ENCODE results near the gene CCDC170.
"Not testable (repeated sequence)": the region's sequence is repeated elsewhere in the genome, so short reads cannot be mapped to it uniquely, and the experiment has no call there.

The CCDC170 gene

GRCh38 chr6:151544884-151545283 is 51.1 kb downstream of the CCDC170 start:
- not testable (repeated sequence) for DNase-seq (ENCODE audit: low spot score)

- no peak for DNase-seq (ENCODE audit: low spot score)
Measured at GRCh38 chr6:151546941-151547659, 53.3 kb downstream of the CCDC170 start.

DNA sequence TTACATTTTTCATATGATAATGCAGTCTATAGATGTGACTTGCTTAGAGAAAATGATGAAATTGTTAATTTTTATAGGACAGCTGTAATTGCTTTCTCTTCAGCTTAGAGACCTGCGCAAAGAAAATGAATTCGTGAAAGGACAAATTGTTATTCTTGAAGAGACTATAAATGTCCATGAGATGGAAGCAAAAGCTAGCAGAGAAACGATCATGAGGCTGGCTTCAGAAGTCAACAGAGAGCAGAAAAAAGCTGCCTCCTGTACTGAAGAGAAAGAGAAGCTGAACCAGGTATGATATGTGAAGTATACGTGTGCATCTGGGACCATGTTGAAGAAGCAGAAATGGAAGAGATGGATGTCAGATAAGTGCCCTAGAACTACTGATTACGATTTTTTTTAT is 54.4 kb downstream of the CCDC170 start:
- DNase-seq (ENCODE audit: low spot score): no peak

DNA sequence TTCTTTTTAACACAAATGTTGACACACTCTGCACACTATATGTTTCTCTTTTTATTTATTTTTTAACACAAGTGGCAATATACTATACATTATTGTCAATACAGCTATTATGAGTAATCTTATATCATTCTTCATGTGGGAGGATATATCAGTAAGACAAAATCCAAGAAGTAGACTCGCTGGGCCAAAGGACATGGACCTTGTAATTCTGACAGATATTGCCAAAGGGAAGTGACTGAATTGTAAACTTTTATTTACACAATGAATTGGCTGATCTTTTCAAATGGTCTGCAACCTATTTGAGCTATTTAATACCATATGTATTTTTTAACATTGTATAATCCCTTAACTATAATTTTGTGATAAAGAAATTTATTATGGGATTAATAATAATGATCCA is 56.0 kb downstream of the CCDC170 start:
- no peak for DNase-seq (ENCODE audit: low spot score)

GRCh38 chr6:151550618-151551017 is 56.8 kb downstream of the CCDC170 start:
- no peak for DNase-seq (ENCODE audit: low spot score)

GRCh38 chr6:151551223-151551857 is 57.5 kb downstream of the CCDC170 start:
- DNase-seq (ENCODE audit: low spot score): no peak

DNA sequence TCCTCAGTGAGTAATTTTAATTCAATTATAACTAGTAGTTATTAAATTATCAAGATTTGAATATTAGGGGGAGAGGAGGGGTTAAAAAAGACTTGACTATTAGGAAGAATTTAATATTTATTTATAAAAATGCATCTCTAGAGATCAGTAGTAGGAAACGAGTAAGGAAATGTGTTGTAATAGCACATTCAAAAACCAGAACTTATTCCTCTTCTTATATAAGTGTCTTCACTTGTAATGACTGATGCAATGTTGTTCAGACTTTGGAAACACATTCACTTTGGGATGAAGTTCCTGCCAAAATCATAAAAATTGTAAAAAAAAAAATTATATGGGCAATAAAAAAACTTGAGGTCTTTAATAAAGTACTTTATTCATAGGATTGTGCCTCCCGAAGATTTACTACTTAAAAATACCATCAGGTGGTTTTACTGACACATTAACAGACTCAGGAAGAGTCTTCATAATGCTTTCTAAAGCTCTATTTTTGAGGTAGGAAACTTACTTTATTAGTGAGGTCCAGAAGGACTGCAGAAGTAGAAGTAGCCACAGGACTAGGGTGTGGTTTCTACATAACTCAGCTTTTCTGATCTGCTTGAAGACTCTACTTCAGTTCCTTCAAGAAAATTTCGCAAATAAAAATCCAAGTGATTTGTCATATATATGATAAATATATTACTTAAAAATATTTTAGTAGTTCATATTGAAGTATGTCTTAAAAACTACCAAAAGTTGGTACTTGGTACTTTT is 59.8 kb downstream of the CCDC170 start:
- DNase-seq (ENCODE audit: low spot score): no peak

GRCh38 chr6:151561238-151561637 is 67.4 kb downstream of the CCDC170 start:
- DNase-seq (ENCODE audit: low spot score): no peak

- no peak for DNase-seq (ENCODE audit: low spot score)
Measured at GRCh38 chr6:151564654-151565053, 70.8 kb downstream of the CCDC170 start.

GRCh38 chr6:151565940-151566339 is 72.1 kb downstream of the CCDC170 start:
- DNase-seq (ENCODE audit: low spot score): no peak

DNA sequence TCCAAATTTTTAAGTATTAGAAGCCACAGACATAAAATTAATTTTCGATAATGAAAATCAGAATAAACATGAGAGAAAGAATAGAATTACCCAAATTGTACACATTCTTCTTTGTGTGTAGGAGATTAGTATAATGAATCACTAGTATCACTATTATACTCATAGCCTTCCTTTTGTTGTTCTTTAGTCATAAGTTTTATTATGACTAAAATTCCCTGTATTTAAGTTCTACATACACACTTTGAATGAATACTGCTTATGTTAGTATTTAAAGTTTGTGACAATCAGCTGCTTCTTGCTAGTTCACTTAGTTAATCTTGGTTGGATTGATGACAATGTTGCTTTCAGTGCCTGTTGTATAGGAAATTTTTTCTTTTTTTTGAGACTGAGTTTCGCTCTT is 72.7 kb downstream of the CCDC170 start:
- no peak for DNase-seq (ENCODE audit: low spot score)

- no peak for DNase-seq (ENCODE audit: low spot score)
Measured at GRCh38 chr6:151576633-151577032, 82.8 kb downstream of the CCDC170 start.

GRCh38 chr6:151577257-151577656 is 83.4 kb downstream of the CCDC170 start:
- DNase-seq (ENCODE audit: low spot score): no peak

- DNase-seq (ENCODE audit: low spot score): no peak
Measured at GRCh38 chr6:151585741-151586140, 91.9 kb downstream of the CCDC170 start.

- no peak for DNase-seq (ENCODE audit: low spot score)
Measured at GRCh38 chr6:151589667-151590066, 95.8 kb downstream of the CCDC170 start.

DNA sequence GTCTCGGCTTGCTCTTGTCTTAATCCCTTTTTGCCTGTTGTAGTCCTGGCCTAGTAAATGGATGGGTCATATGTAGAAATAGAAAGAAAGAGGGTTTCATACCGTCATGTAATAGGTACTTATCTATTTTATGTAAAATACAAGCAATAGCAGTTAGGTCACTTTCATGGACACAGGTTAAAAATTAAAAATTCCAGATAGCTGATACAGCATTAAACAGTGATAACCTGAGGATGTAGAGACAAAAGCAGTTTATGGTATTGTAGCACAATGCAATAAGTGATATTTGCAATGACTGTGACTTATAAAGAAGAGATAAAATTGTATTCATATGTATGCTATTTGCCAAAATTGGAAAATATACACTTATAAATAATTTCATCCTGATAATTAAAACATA is 96.9 kb downstream of the CCDC170 start:
- DNase-seq (ENCODE audit: low spot score): no peak

GRCh38 chr6:151592449-151593159 is 98.8 kb downstream of the CCDC170 start:
- DNase-seq (ENCODE audit: low spot score): no peak

GRCh38 chr6:151609146-151609902 is 115.5 kb downstream of the CCDC170 start:
- DNase-seq (ENCODE audit: low spot score): no peak

- DNase-seq (ENCODE audit: low spot score): no peak
Measured at GRCh38 chr6:151610326-151610725, 116.5 kb downstream of the CCDC170 start.

GRCh38 chr6:151614630-151615029 is 120.8 kb downstream of the CCDC170 start:
- no peak for DNase-seq (ENCODE audit: low spot score)

DNA sequence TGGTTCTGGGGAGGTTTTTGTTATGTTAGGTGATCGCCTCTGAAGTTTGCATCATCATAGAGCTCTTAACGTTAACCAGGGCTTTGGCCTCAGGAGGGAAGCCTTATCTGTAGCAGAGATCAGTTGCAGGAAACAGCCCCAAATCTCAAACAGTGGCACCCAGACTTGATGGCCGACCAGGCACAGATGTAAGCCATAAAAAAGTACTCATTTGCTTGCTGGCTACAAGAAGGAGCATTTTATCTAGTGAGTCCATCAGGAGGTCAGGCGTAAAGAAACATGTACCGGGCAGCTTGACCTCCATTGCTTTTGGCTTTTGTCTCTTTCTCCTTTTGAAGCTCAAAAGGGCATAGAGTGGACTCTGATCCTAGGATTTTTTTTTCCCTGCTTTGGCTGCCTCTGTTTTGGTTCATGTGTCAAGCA is 122.3 kb downstream of the CCDC170 start:
- no peak for DNase-seq (ENCODE audit: low spot score)

GRCh38 chr6:151616600-151616999 is 122.8 kb downstream of the CCDC170 start:
- DNase-seq (ENCODE audit: low spot score): no peak
